CD4-positive, alpha-beta T cell (primary cell): ENCODE measurements around the gene PSMB10. TPM values are rescaled to one million over a fixed set of nuclear protein-coding genes. Genes with fewer than 3 reads are reported as not detected.

Source experiments
- ATAC-seq: fragments of 200-7000 bp; cut with Tn5 transposase; one replicate; pipeline ENCODE4 v1.10.0; 2022; ENCODE audit warnings: mild to moderate bottlenecking; ENCODE audit not compliant: poor library complexity
- CTCF ChIA-PET: fragments of 350-600 bp; sonication (Branson Sonifier 250); formaldehyde crosslinking; loops from one replicate; lab custom pipeline; 2021; ENCODE audit warnings: antibody characterized with exemption, inconsistent platforms; lab: Charles Lee
- POLR2A ChIA-PET: fragments of 350-600 bp; sonication (Branson Sonifier 250); formaldehyde crosslinking; loops from one replicate; lab custom pipeline; 2021; ENCODE audit warnings: antibody characterized with exemption, inconsistent platforms; lab: Charles Lee
- DNase-seq, 14 experiments: peaks; one replicate each; pipeline ENCODE4 v3.0.0-alpha.2; 2013 to 2020; ENCODE audit warnings: mixed read lengths in 2 of 14
- H3K27ac ChIP-seq, 2 donors: one replicate each; pipeline versions ENCODE4 v1.5.1 to v1.7.0; 2013; ENCODE audit warnings: low read length in 2 of 2, low read depth in 1 of 2, mild to moderate bottlenecking in 1 of 2
- H3K27me3 ChIP-seq, 2 experiments: 1 replicate in 1 of 2; 2 replicates in 1 of 2; pipeline versions ENCODE4 v1.6.1 to v1.7.0; 2013; ENCODE audit warnings: low read length in 2 of 2, control low read depth in 1 of 2, mild to moderate bottlenecking in 1 of 2, moderate library complexity in 1 of 2; ENCODE audit not compliant: insufficient read depth in 2 of 2, control insufficient read depth in 1 of 2
- H3K36me3 ChIP-seq: one replicate; pipeline ENCODE4 v1.6.1; 2013; ENCODE audit warnings: low read length, control low read depth; ENCODE audit not compliant: insufficient read depth
- H3K4me1 ChIP-seq: one replicate; pipeline ENCODE4 v1.6.1; 2013; ENCODE audit warnings: low read length, control low read depth; ENCODE audit not compliant: insufficient read depth
- H3K4me3 ChIP-seq: one replicate; pipeline ENCODE4 v1.5.1; 2013; ENCODE audit warnings: mild to moderate bottlenecking, low read length, moderate library complexity
- H3K9me3 ChIP-seq, 2 experiments: 1 replicate in 1 of 2; 2 replicates in 1 of 2; pipeline versions ENCODE4 v1.6.1 to v1.7.0; 2013; ENCODE audit warnings: low read length in 2 of 2, mild to moderate bottlenecking in 2 of 2, control low read depth in 1 of 2, moderate library complexity in 1 of 2; ENCODE audit not compliant: control insufficient read depth in 1 of 2, insufficient read depth in 1 of 2
- H3K27ac Mint-ChIP-seq: one replicate; pipeline ENCODE4 v1.8.0; 2020; ENCODE audit warnings: mixed read lengths
- H3K27me3 Mint-ChIP-seq: one replicate; pipeline ENCODE4 v1.8.0; 2021; ENCODE audit warnings: mixed read lengths
- H3K36me3 Mint-ChIP-seq: one replicate; pipeline ENCODE4 v1.8.0; 2021; ENCODE audit warnings: low read depth, mixed read lengths
- H3K4me1 Mint-ChIP-seq: one replicate; pipeline ENCODE4 v1.8.0; 2021; ENCODE audit warnings: low read depth, mixed read lengths
- H3K4me3 Mint-ChIP-seq: one replicate; pipeline ENCODE4 v1.8.0; 2020; ENCODE audit warnings: mild to moderate bottlenecking, mixed read lengths
- H3K9me3 Mint-ChIP-seq: one replicate; pipeline ENCODE4 v1.8.0; 2020; ENCODE audit warnings: mixed read lengths
- CTCF ChIP-seq: fragments of 200-600 bp; IDR thresholded peaks from one replicate; pipeline ENCODE4 v1.8.0; 2022; ENCODE audit warnings: antibody characterized with exemption, mild to moderate bottlenecking
- intact Hi-C, 2 experiments: fragments of 100-400 bp; cut with DNase I in 1 of 2; cut with micrococcal nuclease in 1 of 2; formaldehyde crosslinking; loops; one replicate each; pipeline versions ENCODE4 v1.15.1 to v1.9.0; 2023 to 2025; cut with DNase I, micrococcal nuclease
- total RNA-seq, 174 experiments: library from RNA in 2 of 174; stranded (reverse) in 2 of 174; gene quantifications; one replicate each; pipeline ENCODE4 v1.2.3 and lab custom pipeline; 2021 to 2026

The PSMB10 gene
- total RNA-seq, 2 experiments from 2014 or later: 68.7 to 71.6 TPM

- no peaks in the 10 kb centered on the region for H3K9me3 Mint-ChIP-seq
- Histone ChIP-seq H3K9me3 (no peaks in the 10 kb centered on the region), H3K27me3 (no peaks in the 10 kb centered on the region), H3K27ac (no peak overlapping the region), H3K4me3 (peak overlapping the region; percentile 66), H3K4me1 (peaks cover 25% of the 10 kb centered on the region), H3K36me3 (no peaks in the 10 kb centered on the region)
- TF ChIP-seq CTCF: no peak
- H3K27me3 Mint-ChIP-seq: no peaks in the 10 kb centered on the region
- peaks cover 5% of the 10 kb centered on the region for H3K36me3 Mint-ChIP-seq
- ATAC-seq: peak; percentile 13
- ChIA-PET POLR2A (interaction anchor here (0.8 to 4.9 kb wide), 5 partner anchors 31 to 95 kb away, joined by 3 to 36 read pairs (median 3); partner anchors contain the start of genes CTRL, EDC4 and PSMB10), CTCF (interaction anchor here (0.8 to 1.3 kb wide), 2 partner anchors 26 to 55 kb away, joined by 3 to 4 read pairs; partner anchors contain the start of genes DDX28 and DUS2)
- intact Hi-C loops: loop anchor here (1.0 to 2.0 kb wide), 4 partner anchors 15 to 32 kb away; partner anchors contain the start of gene PSMB10 (in 2 of the 2)
- DNase-seq: peak in 5 of 14 experiments; percentile 12 to 58 (median 40)
- peaks cover 24% of the 10 kb centered on the region for H3K4me1 Mint-ChIP-seq
- H3K4me3 Mint-ChIP-seq: peak overlapping the region; percentile 98
- peak overlapping the region; percentile 83 for H3K27ac Mint-ChIP-seq
Observed at GRCh38 chr16:67967958-67968399, 31.3 kb upstream of the PSMB10 start.

GRCh38 chr16:67967183-67967957 is 30.7 kb upstream of the PSMB10 start:
- Mint-ChIP-seq H3K27me3 (no peaks in the 10 kb centered on the region), H3K27ac (peak overlapping the region; percentile 83), H3K9me3 (no peaks in the 10 kb centered on the region), H3K4me3 (peak overlapping the region; percentile 98), H3K36me3 (peaks cover 10% of the 10 kb centered on the region), H3K4me1 (peaks cover 24% of the 10 kb centered on the region)
- H3K4me1 ChIP-seq: peaks cover 25% of the 10 kb centered on the region
- ChIA-PET POLR2A (interaction anchor here (0.8 to 4.9 kb wide), 3 partner anchors 31 to 94 kb away, joined by 3 to 36 read pairs (median 3); partner anchors contain the start of genes EDC4 and PSMB10), CTCF (interaction anchor here (0.8 to 1.3 kb wide), 2 partner anchors 25 to 56 kb away, joined by 3 to 4 read pairs; partner anchors contain the start of genes DDX28 and DUS2)
- H3K27ac ChIP-seq: no peak overlapping the region
- H3K27me3 ChIP-seq: no peaks in the 10 kb centered on the region
- peak in 5 of 14 experiments; percentile 10 to 59 (median 31) for DNase-seq
- TF ChIP-seq CTCF: no peak
- ATAC-seq: no peak
- H3K4me3 ChIP-seq: peak overlapping the region; percentile 66
- intact Hi-C loops: no loop called here
- peaks cover 2% of the 10 kb centered on the region for H3K36me3 ChIP-seq
- no peaks in the 10 kb centered on the region for H3K9me3 ChIP-seq

- no peaks in the 10 kb centered on the region for H3K9me3 Mint-ChIP-seq
- H3K27me3 ChIP-seq: no peaks in the 10 kb centered on the region
- peaks cover 2% of the 10 kb centered on the region for H3K36me3 ChIP-seq
- intact Hi-C loops: no loop called here
- H3K9me3 ChIP-seq: no peaks in the 10 kb centered on the region
- H3K27ac ChIP-seq: no peak overlapping the region
- TF ChIP-seq CTCF: no peak
- H3K4me3 Mint-ChIP-seq: peak overlapping the region; percentile 98
- DNase-seq (no peak), ATAC-seq (no peak)
- H3K27me3 Mint-ChIP-seq: no peaks in the 10 kb centered on the region
- H3K4me3 ChIP-seq: peak overlapping the region; percentile 66
- H3K4me1 Mint-ChIP-seq: peaks cover 24% of the 10 kb centered on the region
- H3K4me1 ChIP-seq: peaks cover 25% of the 10 kb centered on the region
- peak overlapping the region; percentile 83 for H3K27ac Mint-ChIP-seq
- peaks cover 10% of the 10 kb centered on the region for H3K36me3 Mint-ChIP-seq
- POLR2A ChIA-PET: interaction anchor here (1.6 to 4.9 kb wide), 2 partner anchors 30 to 32 kb away, joined by 4 to 36 read pairs; partner anchors contain the start of genes DPEP2 and PSMB10
- CTCF ChIA-PET: no interaction called here
Observed at GRCh38 chr16:67966549-67967182, 30.0 kb upstream of the PSMB10 start.
